Suppressor macrophage (primary cell): ENCODE data around the gene SEMA5A.

ENCODE experiments used
- DNase-seq, 4 experiments: peaks; one replicate each; pipeline ENCODE4 v3.0.0-alpha.2; 2020 to 2022

The SEMA5A gene

DNA sequence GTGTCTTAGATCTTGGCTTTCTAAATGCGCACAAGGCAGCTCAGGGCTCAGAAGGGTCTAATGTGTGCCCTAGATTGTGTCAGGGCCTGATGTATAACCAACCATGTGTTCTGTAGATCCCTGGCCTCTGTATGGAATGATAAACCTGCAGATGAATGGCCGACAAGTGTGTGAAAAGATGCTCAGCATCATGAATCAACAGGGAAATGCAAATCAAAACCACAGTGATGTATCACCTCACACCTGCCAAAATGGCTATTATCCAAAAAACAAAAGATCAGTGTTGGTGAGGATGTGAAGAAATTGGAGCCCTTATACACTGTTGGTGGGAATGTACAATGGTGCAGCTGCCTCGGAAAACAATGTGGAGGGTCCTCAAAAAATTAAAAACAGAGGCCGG, 489.8 kb downstream of the SEMA5A start:
- no peak for DNase-seq

DNA sequence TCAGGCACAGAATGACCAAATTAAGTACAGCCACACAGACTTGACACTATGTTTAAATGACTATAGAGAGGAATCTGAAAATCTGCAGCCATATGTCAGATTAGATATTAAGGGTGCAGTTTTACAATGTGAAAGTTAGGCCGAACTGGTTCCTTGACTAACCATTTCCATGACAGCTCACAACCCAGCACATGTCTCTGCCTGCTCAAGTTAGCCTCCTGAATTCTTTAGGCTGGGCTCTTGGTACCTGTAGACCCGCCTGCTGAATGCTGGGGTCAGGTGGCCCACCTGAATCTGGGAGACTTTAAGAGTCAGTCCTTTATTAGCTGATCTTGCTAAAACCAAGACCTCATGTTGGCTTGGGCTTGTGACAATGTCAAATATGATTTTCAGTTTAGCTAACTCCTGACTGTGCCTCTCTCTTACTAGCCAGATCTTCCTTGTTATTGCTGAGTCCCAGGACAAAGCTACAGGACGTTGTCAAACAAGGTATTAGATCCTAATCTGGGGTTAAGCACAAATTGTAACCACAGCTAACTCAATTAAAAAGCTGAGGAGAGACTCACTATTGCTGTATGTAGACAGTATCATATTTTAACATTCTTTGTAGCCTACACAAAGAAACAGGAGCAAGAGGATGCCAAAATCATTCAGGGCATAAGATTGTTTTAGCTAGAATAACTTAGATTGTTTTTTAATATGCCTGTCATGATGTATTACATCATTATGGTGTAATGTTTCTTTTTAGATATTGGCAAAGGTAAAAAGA, 490.9 kb downstream of the SEMA5A start:
- DNase-seq = no peak

DNA sequence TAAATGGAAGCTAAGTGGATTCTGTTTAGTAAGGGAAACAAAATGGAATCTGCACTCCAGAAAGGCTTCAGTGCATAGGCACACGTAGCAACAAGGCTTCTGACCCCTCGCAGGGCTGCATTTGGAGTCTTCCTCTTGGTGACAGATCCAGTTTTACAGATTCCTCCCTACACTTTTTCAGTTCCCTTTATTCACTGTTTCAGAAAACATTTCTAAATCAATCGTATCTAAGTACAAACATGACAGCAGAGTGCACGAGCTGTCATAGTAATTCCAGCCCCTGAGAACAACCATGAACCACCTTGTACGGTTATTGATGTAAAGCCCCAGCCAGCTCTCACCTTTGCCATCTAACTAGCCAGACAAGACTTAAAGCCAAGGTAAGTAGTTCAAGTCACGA, 491.6 kb downstream of the SEMA5A start:
- DNase-seq = no peak

DNA sequence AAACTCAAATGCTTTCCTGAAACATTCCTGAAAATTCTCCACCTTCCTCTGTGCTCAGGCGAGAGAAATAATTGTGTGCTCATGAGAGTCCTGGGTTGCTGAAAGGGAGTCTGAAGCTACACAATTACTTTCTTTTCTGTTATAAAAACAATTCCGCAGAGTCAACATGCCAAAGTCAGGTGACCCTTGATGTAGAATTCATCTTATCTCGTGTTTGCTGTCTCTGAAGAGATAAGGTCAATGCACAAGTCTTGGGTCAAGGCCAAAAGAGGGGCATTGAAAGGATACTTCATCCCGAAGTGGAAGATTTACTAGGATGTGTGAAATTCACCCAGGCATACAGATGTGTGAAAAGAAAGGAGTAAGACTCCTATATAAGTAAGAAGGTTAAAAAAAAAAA, 493.5 kb downstream of the SEMA5A start:
- no peak for DNase-seq

DNA sequence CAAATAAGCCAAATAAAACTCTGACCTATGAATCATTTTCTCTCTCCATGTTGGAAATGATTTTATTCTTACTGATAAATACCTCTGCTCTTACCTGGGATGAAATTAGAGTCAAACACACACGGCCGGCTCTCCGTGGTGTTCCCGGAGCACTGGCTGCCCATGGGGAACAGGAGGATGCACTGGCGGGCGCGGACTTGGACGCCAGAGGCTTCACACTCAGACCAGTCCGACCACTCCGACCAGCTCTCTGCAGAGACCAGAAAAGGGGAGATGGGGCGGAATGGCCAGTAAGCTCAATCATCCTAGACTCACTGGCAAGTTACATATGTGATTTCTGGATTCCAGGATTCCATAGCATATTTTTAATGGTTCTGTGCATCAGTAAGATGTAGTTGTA, 494.1 kb downstream of the SEMA5A start:
- no peak for DNase-seq

DNA sequence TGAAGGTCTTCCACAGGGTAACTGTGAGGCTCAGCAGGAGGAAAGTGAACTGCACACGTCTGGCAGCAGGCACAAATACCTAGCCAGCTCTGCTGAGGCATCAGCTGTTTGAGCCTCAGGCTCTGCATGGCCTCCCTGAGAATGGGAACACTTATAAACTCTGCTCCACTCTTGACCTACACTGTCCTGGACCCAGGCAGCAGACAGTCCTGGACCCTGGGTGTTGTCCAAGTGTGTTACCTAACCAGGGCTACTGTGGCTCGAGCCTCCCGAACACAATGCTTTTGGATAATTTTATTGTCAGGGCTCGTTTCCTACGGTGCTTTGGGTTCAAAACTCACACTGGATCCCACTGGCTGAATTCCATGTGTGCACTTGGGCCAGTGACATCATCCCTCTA, 497.9 kb downstream of the SEMA5A start:
- no peak for DNase-seq

DNA sequence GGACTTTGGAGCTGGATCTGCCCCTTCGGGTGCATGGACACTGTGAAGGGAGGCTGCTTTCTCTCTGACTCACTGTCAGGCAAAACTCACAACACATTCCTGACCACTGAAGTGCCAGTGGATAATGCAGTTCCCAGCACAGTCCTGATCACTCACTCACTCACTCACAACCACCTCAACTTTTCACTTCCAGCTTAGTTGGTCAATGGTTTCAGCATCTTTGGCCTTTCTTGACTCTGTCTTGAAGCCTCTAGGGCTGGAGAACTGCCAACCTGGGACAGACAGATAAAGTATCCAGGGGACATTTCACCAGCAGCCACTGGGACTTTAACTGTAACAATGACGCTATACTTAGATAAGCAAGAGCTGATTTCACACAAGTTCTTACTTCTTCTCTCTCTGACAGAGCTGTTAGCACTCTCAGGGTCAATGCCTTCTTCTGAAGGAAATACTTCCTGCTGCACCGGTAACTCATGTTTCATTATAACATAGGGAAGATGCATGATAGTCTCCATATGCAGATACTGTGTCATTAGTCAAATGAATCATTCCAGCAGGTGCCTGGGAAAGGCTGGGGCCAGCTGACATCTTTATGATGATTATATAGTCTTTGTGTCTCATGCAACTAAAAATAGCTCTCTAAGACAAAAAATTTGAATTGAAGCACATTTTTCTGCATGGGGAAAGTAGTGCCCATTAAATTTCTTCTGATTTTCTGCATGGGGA, 499.0 kb downstream of the SEMA5A start:
- DNase-seq = no peak

DNA sequence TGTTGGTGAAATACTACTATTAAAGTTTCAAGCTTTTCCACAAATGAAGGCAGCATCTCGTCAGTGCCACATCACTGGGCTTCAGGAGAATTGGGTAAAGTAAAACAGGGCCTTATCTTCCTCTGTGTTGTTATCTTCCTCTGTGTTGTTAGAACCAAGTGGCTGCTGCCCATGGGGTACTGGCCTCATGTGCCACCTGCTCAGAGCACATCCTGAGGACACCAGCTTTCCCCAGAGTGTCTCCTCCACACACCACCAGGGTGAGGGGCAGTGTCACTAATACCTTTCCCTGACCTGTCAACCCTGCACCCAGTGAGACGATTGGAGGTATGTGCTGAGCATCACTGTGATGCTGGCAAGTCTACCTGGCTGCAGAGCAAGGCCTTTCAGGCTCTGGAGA, 499.9 kb downstream of the SEMA5A start:
- no peak for DNase-seq

DNA sequence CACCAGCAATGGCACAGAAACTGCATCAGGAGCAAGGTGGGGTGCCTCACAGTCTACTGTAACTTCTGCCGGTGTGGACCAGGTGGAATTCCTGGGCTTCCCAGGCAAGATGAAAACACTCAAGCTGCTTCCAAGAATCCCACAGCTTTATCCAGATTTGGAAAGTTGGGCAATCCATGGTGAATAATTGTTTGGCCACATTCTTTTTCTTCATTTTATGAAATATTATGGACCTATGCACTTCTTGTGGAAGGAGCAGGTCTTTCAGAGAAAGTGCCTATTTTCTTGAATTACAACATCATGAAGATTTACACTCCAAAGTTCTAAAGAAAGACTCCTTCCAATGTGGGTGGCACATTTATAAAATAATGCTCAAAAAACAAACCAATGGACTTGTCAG, 503.6 kb downstream of the SEMA5A start:
- no peak for DNase-seq

DNA sequence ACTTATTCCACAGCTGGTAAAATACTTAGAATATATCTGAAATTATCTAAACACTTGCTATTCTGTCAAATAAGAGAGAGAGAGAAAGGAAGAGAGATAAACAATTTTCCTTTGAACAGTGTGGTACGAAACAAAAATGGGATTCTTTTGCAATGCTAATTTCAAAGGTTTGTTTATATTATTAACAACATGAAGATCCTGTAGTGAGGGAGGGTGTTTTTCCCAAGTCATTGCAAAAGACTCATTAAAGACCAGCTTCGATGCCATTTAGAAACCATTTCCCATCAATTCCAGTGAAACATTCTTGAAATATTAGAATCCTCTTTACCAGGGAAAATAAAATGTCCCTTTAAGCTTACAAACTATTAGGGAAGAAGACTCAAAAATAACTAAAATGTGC, 505.4 kb downstream of the SEMA5A start:
- no peak for DNase-seq

DNA sequence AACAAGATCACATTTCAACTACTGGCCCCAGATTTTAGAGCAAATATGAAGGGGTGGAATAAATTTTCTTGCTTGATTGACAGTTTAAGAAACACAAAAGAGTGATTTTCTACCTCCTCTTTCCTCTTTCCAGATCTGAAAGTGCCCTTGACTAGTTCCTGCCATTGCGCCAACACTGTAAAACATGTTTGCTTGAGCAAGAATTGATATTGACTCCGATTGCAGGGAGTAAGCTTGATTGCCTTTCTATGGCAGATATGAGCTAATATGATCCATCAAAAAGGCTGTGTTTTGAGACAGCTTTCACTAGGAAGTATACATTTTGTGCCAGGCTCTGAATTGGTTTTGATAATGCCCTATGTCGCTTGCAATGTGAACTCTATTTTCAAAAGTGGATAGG, 508.8 kb downstream of the SEMA5A start:
- no peak for DNase-seq

DNA sequence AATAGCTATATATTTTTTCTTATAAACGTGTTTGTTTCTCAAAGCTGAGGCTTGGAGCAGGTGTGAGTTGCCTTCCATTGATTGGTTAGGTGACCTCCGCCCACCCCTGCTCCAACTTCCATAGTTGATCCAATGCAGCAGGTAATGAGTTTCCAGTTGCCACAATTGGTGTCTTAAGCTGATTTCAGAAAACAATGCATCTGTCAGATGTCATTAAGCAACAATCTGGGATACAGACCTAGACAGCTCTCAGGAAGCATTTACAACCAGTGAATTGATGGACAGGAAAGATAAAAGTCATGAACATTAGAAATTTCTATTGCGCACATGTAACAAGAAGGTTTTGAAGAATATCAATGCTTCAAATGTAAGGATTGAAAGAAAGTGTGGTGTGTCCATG, 510.5 kb downstream of the SEMA5A start:
- no peak for DNase-seq

DNA sequence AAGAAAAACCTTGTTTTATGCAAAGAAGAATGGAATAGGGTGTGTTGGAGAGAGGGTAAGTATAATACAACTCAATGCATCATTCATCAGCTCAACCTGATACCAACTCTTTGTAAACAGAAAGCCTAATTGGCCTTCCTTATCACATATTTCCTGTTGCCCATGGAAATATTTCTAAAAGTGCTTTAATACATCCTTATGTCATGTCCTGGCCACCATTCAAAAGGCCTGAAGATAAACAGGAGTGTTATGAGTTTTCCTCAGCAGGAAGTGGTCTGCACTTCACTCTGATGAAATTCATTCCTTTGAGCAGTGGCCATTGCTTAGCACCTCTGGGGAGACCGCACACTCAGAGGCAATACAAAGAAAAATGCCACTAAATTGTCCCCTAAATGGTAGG, 511.2 kb downstream of the SEMA5A start:
- DNase-seq = no peak

DNA sequence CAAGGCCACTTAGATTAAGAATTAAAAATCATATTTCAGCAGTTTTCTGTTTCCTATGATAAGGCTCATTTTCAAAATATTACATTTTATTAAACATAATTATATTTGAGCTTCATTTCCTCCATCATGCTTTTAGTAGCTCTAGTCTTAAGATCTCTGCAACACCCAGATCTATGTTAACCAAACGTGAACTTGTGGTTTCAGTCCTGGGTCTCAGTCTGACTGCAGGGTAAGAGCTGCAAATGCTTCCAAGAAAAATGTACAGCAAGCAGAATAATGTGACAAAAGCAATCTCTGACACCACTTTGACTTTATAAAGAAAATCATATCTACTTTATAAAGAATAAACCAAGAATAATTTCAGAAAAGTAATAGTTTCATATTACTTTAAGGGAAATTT, 512.4 kb downstream of the SEMA5A start:
- no peak for DNase-seq

DNA sequence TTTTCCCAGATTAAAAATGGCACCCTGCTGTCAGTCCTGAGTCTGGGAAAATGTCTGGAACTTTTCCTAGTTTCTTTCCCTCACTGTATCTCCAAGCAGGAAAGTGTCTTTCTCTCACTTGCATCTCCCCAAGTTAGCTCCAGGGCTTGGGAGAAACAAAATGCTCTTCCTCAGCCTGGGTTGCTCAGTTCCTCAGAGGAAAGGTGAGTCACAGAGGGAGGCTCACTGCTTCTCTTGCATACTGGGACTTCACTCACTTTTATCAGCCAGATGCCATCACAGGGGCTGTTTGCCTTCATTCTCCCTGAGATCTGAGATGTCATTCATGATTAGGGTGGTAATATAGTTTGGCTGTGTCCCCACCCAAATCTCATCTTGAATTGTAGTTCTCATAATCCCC, 519.9 kb downstream of the SEMA5A start:
- DNase-seq = no peak

DNA sequence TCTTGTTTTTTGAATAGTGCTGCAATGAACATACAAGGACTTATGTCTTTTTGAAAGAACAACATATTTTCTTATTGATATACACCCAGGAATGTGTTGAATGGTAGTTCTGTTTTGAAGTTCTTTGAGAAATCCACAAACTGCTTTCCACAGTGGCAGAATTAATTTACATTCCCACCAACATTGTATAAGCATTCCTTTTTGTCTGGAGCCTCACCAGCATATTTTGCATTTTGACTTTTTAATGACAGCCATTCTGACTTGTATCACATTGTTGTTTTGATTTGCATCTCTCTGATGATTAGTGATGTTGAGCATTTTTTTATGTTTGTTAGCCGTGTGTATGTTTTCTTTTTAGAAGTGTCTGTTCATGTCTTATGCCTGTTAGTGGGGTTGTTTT, 524.9 kb downstream of the SEMA5A start:
- DNase-seq = no peak

DNA sequence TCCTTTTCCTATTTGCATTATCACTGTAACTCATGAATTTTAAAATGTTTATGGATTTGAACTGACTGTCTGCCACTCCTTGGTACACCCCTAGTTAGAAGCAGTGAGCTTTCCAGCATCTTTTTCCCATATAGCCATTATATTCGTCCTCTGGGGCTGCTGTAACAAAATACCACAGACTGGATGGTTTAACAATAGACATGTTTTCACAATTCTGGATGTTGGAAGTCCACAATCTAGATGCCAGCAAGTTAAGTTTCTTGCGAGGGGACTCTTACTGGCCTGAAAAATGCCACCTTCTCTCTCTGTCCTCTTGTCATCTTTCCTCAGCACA, 530.0 kb downstream of the SEMA5A start:
- no peak for DNase-seq

DNA sequence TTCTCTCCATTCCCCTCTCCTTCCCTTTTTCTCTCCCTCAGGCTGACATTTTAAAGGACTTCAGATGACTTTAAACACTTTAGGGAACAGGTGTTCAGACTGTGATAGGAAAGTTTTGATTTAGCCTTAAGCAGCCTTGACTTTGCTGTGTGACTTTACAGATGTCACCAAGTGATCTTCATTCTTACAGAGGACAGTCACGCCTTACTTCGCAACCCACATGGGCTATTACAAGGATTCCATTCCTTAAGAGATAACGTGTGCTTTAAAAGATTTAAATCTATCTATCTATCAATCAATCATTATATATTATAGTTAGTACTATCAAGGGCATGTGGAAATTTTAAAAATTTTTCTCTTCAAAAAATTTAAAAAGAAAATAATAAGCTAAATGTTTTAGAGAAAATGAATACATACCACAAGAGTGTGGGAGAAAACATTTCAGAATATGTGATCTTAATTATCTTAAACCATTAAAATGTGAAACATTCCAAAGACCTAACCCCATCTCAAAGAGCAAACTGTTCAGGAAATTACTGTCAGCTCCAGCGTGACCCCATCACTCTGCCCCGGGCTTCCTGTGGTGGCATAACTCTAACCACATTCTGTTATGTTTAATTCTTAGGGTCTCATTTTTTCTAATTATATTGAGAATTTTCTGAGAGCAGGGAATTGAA, 530.5 kb downstream of the SEMA5A start:
- DNase-seq = no peak

DNA sequence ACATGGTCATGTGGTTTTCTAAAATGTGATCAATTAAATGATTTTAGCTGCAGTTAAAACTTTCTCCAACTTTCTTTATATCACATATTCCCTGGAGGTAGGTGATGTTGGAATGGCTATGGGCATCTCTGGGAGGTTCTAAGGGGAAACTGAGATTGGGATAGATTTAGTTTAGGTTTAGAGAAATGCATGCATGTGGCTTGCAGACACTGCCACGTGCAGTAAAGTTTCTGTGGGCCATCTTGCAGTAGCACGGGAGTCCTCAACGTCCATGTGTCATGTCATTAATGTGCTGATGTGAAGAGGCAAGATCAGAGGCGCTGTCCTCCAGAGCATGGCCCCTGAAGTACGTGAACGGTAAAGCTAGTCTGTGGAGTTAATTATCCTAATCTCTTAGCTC, 532.7 kb downstream of the SEMA5A start:
- DNase-seq = no peak

DNA sequence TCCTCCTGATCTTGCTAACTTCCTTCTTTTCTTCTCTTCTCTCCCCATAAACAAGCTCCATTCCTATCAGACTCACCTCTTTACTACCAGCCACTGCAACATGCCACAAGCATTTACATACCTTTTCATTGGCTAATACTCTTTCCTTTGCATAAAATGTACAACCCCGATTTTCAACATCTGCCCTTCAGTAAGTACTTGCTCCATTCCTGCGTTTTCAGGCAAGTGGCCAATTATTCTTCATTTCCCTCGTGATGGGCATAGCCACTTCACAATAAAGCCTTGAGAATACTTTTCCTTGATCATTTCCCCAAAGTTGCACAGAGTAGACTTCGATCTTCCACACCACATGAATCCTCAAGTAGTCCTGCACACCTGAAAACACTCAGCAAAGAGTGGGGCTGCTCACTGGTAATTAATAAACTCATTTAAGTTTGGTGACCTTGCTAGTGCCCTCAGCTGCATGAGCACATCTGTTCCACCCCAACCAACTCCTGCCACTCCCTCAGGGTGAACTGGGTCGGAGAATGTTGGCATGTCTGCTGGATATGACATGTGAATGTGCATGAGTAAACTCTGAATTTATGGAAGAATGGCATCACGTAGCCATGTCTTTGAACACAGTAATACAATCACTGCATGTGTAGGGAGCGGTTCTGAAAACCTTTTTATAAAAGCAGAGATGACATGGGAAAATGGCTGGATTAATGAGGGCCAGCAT, 535.8 kb downstream of the SEMA5A start:
- DNase-seq = no peak

DNA sequence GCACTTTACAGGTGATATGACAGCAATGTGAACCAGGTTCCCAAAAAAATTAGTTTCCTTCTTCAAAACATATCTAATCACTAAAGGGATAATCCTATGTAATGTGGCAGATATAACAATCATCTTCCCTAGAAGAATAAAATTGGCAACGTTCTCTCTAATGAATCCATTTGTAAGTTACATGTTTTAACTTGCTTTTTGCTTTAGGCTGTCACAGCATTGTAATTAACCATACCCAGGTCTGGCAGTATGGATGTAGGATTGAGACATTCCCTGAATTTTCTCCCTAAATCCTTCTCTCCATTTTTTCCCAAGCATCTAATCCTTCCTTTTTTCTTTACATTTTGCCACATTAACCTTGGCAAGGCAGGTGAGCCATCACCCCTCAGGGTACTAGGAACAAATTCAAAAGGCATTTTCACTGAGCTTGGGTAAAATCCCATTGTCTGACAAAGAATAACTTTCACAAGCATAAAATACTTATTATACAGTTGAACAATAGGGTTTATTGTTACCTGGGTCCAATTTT, 548.3 kb downstream of the SEMA5A start:
- DNase-seq = no peak

DNA sequence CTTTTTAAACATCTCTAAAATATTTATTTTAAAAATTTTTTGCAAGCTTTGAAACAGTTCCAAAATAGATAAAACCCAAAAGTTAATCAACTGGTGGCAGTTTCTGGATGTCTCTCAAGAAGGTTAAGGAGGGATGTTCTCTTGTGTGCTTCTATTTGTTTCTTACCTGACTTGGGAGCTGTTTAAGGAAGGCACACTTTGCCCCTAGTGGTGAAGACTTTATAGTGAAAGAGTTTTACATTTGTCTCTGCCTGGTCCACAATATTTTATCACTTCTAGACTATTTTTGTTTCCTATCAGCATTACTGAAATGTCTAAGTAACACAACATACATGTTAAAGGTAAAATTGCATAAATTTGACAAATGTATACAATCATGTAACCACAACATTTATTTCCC, 552.8 kb downstream of the SEMA5A start:
- no peak for DNase-seq
